ENCODE measurements around the gene SIAH2.
A peak's percentile ranks its signal among the peaks of the same experiment; 100 is the strongest.

Gene SIAH2

DNA sequence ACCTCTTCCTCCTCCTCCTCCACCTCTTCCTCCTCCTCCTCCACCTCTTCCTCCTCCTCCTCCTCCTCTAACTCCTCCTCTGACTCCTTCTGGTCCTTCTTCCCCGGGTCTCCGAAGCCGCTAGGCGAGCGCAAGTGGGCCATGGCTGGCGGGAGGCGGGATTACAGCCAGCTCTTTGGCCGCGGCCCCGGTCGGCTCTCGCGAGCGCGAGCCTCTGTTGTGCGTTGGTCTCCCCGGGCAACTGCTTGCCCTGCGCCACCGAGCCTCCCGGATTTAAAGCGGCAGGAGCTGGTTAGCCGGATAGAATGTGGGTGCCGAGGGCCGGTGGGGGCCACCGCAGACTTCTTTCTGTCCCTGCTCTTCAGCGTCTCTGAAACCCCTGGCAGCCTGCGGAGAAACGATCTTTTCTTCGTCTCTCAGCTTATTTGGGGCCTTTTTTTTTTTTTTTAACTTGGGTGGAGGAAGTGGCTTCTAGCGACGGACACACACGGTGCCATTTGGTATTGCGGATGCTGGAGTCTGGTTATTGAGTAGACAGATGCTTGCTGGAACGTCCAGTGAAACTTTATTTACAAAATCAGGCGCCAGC, 59.1 kb downstream of the SIAH2 start, which contains the start of gene ERICH6:
Gene ERICH6, minus strand, starts transcription at position 165 of the 589 bp plus-strand sequence. Its CDS starts 22 bp downstream, at position 143.
- peak within 1 kb of the TSS; percentile 94 for H3K4me3 Mint-ChIP-seq
- peaks cover 26% of the 10 kb centered on the region for H3K36me3 Mint-ChIP-seq (ENCODE audit: low read depth)
- peak within 1 kb of the TSS; percentile 99 for H3K27ac Mint-ChIP-seq
- TF ChIP-seq, protein P1, sequence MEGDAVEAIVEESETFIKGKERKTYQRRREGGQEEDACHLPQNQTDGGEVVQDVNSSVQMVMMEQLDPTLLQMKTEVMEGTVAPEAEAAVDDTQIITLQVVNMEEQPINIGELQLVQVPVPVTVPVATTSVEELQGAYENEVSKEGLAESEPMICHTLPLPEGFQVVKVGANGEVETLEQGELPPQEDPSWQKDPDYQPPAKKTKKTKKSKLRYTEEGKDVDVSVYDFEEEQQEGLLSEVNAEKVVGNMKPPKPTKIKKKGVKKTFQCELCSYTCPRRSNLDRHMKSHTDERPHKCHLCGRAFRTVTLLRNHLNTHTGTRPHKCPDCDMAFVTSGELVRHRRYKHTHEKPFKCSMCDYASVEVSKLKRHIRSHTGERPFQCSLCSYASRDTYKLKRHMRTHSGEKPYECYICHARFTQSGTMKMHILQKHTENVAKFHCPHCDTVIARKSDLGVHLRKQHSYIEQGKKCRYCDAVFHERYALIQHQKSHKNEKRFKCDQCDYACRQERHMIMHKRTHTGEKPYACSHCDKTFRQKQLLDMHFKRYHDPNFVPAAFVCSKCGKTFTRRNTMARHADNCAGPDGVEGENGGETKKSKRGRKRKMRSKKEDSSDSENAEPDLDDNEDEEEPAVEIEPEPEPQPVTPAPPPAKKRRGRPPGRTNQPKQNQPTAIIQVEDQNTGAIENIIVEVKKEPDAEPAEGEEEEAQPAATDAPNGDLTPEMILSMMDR (IDR thresholded peaks at IDR 0.05) = no peak
- peaks cover 18% of the 10 kb centered on the region for H3K9me3 Mint-ChIP-seq
- H3K4me1 Mint-ChIP-seq = no peaks in the 10 kb centered on the region
- peak; percentile 86 for DNase-seq
- H3K27me3 Mint-ChIP-seq (ENCODE audit: low read depth, poor library complexity) = peaks cover 3% of the 10 kb centered on the region

DNA sequence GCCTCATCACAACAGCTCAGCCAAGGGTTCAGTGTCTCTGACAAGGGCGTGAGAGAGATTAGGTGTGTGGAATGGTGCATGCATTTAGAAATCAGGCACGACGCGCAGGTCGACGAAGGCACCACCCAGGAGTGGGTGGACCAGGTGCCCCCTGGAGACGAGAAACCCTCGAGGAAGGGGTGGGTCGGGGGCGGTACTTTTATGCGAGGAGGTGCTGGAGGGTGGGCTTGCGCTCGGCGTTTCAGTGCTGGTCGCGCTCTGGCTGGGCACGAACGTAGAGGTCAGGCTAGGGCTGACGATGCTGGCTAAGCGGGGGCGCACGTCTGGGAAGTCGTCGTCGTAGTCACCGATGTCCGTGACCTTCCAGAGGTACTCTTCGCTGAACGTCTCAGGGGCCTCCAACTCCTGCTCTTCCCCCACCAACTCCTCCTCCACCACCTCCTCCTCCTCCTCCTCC, 59.6 kb downstream of the SIAH2 start:
- TF ChIP-seq, protein P1 (IDR thresholded peaks at IDR 0.05) = no peak
- Mint-ChIP-seq H3K4me1 (no peaks in the 10 kb centered on the region), H3K9me3 (peaks cover 13% of the 10 kb centered on the region), H3K4me3 (peak overlapping the region; percentile 94), H3K27me3 (ENCODE audit: low read depth, poor library complexity) (peaks cover 3% of the 10 kb centered on the region), H3K36me3 (ENCODE audit: low read depth) (peaks cover 20% of the 10 kb centered on the region), H3K27ac (peak overlapping the region; percentile 99)
- peak; percentile 49 for DNase-seq

DNA sequence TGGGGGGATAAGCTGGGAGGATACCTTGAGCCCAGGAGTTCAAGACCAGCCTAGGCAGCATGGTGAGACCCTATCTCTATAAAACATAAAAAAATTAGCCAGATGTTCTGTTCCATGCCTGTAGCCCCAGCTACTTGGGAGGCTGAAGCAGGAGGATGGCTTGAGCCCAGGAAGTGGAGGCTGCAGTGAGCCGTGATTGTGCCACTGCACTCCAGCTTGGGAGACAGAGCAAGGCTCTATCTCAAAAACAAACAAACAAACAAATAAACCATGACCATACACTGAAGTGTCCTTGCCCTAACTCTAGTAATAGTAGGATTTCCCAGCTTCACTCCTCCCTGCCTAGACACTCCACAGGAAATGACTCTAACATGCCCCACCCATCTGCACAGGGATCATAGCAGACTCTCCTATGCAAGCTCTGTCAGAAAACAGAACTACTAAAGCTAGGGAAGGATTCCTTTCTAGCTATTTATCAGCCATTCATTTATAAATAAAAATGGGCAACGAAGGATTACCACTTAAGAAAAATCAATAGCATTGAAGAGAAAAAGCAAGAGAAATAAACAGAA, 63.8 kb downstream of the SIAH2 start:
- H3K9me3 Mint-ChIP-seq = peaks cover 15% of the 10 kb centered on the region
- H3K4me3 Mint-ChIP-seq = no peak overlapping the region
- peaks cover 7% of the 10 kb centered on the region for H3K27me3 Mint-ChIP-seq (ENCODE audit: low read depth, poor library complexity)

DNA sequence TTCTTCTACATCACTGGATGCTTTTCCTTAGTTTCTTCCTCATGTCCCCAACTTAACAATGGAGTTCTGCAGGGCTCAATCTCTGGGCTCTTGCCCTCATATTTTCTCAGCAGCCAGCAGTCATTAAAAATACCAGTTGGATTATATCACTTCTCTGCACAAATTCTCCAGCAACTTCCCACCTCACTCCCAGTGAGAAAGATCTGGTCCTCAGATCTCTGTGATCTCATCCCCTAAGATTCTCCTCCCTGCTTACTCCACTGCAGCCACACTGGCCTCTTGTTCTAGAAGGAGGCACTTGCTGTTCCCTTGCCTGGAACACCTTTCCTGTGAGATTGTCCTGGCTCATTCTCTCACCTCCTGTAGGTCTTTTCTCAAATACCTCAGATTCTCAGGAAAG, 65.3 kb downstream of the SIAH2 start:
- Mint-ChIP-seq H3K4me3 (no peak overlapping the region), H3K4me1 (no peaks in the 10 kb centered on the region), H3K9me3 (peaks cover 29% of the 10 kb centered on the region), H3K27me3 (ENCODE audit: low read depth, poor library complexity) (peaks cover 7% of the 10 kb centered on the region), H3K27ac (no peak overlapping the region), H3K36me3 (ENCODE audit: low read depth) (peaks cover 9% of the 10 kb centered on the region)
- TF ChIP-seq, protein P1 (IDR thresholded peaks at IDR 0.05) = no peak
- no peak for DNase-seq

More for the DNA sequence above, 63.8 kb downstream of the SIAH2 start:
- Mint-ChIP-seq H3K36me3 (ENCODE audit: low read depth) (peaks cover 5% of the 10 kb centered on the region), H3K27ac (no peak overlapping the region), H3K4me1 (no peaks in the 10 kb centered on the region)
- no peak for DNase-seq
- TF ChIP-seq, protein P1 (IDR thresholded peaks at IDR 0.05) = no peak

DNA sequence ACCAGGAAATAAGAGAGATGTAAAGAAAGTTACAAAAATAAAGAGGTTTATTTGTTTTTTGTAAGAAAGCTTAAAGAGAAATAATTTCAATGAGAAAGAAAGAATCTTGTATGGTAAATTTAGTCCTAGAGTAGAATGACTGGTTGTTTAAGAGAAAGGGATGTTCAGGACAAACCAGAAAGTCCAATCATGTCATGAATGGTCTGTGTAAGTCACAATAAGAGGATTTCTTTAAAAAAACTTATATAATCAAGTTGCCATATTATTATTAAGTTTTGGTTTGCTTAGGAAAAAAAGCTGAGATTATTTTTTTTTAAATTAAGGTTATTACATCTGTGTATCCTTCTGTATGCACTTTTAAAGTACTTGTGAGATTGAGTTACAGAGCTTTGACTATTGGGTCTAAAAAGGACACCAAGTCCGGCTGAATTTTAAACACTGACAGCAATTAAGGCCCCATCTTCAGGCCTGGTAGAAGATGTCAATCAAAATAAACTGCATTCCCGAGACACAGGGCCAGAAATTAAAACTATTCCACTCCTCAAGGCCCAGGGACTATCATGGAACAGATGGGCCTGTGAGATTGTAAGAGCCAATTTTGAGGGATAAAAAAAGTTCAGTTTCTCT, 71.4 kb downstream of the SIAH2 start:
- Mint-ChIP-seq H3K27ac (no peak overlapping the region), H3K4me3 (no peak overlapping the region), H3K4me1 (no peaks in the 10 kb centered on the region), H3K27me3 (ENCODE audit: low read depth, poor library complexity) (peaks cover 6% of the 10 kb centered on the region), H3K36me3 (ENCODE audit: low read depth) (peaks cover 9% of the 10 kb centered on the region), H3K9me3 (peaks cover 61% of the 10 kb centered on the region)
- TF ChIP-seq, protein P1 (IDR thresholded peaks at IDR 0.05) = no peak
- DNase-seq = no peak

All from nephron progenitor cell (in vitro differentiated cells).